SU-DHL-6 (cell line): ENCODE results near the gene PPM1L.

Experiments
- EZH2phosphoT487 ChIP-seq: fragments of 200-600 bp; sonication (generic), shearing (Covaris generic); conservative IDR thresholded peaks from 2 replicates; pipeline ENCODE4 v1.6.1; 2018; ENCODE audit warnings: mild to moderate bottlenecking, antibody characterized with exemption, low read length, moderate library complexity, mixed read lengths
- TF ChIP-seq, protein P1 (sequence below): fragments of 200-600 bp; sonication (generic); IDR thresholded peaks from one replicate; pipeline ENCODE4 v1.5.1; 2017; ENCODE audit warnings: antibody characterized with exemption, mild to moderate bottlenecking, low read length, moderate library complexity; ENCODE audit not compliant: insufficient read depth, poor library complexity, severe bottlenecking

DNA sequence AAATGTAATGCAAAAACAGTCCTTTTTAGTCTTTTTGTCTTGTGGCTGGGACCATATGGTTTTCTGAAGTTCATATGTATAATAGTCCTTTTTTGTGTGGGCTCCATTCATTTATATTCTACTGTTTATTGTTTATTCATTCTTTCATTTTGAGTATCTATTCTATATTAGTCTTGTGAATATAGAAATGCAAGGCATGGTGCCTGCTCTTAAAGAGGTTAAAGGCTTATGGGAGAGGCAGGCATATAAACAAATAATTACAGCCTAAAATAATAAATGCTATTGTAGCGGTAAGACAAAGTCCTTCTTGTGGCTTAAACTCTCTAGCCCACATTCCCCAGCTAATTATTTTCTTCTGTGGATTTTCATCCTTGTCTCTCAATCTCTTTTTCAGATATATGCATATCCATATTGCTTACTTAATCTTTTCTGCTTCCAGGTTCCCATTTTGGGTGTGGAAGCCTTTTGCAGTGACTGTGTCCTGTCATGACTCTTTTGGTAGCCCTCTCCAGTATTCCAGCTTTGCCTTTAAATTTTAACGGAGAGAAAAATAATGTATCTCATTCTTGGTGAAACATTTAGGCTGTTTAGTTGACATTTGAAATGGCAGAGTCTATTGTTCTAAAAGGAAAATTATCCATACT is 101.6 kb downstream of the PPM1L start:
- TF ChIP-seq, protein P1, sequence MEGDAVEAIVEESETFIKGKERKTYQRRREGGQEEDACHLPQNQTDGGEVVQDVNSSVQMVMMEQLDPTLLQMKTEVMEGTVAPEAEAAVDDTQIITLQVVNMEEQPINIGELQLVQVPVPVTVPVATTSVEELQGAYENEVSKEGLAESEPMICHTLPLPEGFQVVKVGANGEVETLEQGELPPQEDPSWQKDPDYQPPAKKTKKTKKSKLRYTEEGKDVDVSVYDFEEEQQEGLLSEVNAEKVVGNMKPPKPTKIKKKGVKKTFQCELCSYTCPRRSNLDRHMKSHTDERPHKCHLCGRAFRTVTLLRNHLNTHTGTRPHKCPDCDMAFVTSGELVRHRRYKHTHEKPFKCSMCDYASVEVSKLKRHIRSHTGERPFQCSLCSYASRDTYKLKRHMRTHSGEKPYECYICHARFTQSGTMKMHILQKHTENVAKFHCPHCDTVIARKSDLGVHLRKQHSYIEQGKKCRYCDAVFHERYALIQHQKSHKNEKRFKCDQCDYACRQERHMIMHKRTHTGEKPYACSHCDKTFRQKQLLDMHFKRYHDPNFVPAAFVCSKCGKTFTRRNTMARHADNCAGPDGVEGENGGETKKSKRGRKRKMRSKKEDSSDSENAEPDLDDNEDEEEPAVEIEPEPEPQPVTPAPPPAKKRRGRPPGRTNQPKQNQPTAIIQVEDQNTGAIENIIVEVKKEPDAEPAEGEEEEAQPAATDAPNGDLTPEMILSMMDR: no peak
- TF ChIP-seq EZH2phosphoT487: no peak
